NCI-H187 (cell line): Measurements from ENCODE around the gene GSTA2.
"Not testable (repeated sequence)": the region's sequence is repeated elsewhere in the genome, so short reads cannot be mapped to it uniquely, and the experiment has no call there.

ENCODE experiments used
- DNase-seq, 2 experiments: peaks; one replicate each; lab custom pipeline; 2025; lab: John Stamatoyannopoulos, UW

Gene GSTA2

DNA sequence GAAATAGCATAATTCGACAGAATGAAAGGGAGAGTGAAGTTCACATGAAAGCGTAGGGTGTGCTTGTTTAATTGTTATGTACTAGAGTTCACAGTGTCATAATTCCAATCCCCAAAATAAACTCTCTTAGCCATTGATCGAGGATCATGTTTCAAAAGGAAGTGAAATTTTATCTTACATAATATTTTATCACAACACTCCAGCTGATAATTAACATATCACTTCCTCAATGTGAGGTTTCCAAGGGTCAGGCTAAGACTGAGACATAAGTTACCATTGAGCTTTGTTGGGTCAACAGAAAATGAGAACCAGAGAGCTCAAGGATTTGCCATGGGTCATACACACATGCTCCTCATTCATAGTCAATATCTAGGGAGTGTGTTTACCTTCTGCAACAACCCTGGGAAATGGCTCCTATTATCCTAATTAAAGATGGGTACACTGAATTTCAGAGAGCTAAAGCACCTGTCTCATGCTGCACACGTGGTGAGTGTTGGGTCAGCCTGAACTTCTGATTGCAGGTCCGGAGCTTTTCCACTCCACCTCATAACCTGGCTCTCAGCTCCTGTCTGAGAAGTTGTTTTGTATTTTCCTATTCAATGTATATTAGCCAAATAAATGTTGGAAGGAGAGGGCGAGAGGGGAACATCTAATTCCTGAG is 3.0 kb downstream of the GSTA2 start:
- DNase-seq = no peak

DNA sequence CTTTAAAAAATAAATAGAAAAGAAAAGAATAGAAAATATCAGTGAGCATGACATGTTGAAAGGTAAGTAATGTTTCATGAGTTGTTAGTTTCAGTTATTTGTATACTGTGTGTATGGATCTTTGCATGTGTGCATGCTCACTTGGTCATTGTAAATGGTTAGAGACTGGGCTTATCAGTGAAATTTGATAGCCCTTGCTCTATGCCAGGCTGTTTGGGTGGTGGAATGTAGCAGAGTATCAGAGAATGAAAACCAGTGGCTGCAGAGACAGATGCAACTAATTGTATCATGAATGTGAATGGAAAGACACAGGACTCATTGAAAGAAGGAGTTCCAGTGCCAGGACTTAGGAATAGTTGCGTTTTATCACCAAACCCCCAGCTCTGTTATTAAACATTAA is 4.2 kb downstream of the GSTA2 start:
- DNase-seq = no peak

DNA sequence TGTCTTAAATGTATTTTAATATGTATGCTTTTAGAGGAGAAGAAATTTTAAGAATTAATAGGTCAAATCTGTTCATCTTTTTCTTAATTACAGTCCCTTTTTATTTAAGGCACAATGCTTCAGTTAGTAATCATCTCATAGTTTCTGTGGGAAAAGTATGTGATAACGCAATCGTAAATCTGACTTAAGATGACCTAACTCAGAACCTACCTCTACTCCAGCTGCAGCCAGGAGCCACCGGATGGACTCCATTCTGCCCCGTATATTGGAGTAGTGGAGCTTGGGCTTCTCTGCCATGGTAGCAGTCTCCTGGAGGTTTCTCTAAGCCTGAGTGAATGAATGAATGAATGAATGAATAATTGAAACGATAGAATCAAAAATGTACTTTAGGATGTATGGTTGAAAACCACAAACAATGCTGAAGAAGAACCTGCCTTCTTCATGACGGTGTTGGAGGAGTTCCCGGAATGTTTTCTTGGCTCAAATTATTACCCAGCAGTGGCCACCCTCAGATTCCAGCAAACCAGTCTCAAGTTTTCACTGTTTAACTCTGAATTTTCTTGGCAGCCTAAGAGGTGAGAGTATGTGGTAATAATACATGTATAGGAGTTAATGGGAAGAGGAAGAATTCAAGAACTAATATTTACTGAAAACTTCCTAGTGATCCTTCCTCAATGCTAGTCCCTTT is 5.5 kb downstream of the GSTA2 start:
- DNase-seq = not testable (repeated sequence)

DNA sequence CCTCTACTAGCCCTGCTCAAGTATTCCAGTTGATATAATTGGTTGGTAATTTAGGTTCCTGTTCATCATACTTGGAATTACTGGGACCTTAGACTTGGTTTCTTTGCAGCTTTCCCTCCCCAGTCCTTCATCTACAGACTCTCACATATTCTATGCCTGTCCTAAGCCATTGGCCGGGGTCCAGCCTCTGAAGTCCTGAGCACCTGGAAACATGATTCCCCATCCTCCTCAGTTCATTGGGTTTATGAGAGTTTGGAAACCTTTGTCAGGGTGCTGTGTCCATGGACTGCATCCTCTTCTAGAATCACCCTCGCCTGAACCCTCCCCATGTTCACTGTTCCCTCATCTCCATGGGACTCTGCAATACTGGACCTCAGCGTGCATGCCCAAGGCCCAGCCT is 8.8 kb downstream of the GSTA2 start:
- no peak for DNase-seq

DNA sequence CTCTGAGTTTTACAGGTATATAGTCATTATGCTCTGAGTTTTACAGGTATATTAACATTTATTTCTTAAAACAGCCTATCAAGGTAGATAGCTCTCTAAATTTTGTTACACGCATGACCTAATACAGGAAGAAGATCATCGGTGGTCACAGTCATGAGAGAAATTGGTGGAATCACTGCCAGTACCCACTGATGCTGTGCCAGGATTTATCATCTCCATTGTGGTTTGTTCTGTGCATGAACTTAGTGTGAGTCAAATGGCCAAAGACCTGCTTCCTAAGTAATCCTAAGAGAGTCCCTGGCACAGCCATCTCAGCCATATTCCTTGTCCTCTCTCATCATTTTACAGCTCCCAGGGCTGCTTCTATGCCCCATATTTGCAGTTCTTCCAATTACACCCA is 10.1 kb downstream of the GSTA2 start:
- DNase-seq = not testable (repeated sequence)

DNA sequence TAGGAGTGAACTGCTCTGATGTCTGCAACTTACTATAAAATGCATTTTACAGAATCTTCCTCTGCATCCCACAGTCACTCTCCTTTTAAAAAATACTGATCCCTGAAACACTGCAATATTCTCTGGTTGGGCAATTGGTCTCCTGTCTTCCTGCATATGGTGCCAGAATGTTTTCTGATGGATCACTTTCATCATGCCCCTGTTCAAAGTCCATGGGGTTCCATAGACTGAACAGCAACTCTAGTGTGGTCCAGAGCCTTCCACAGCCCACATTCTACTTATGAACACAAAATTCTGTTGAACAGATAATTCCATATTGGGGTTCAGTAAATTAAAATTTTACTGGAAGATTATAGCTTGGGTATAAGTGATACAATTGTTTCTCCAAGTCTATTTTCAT is 11.0 kb downstream of the GSTA2 start:
- no peak for DNase-seq

DNA sequence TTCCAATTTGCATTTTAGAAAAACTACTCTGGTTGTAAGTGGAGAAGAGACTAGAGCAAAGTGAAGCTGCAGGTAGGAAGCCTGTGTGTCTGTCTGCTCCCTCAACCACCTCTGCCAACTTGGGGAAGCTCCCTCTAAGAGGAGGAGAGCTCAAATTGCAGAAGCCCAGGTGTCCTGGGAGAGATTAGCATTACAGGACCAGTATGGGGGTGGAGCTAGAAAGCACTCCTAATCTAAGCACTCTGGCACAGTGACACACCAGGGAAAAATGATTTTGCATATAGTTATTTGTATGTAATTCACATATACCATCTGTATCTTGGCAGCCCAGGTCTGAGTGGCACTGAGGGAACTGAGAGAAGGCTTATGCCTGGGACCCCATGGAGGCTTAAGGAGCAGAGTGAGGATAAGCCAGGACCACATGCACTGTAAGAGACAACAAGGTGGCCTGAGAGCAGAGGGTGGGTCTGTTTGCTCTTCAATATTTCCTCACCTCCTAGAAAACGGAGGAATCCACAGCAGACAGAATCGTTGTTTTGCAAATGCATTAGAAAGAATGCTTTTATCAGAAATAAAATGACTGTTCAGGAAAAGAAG is 13.6 kb downstream of the GSTA2 start:
- peak in 1 of 2 experiments; percentile 24 for DNase-seq

DNA sequence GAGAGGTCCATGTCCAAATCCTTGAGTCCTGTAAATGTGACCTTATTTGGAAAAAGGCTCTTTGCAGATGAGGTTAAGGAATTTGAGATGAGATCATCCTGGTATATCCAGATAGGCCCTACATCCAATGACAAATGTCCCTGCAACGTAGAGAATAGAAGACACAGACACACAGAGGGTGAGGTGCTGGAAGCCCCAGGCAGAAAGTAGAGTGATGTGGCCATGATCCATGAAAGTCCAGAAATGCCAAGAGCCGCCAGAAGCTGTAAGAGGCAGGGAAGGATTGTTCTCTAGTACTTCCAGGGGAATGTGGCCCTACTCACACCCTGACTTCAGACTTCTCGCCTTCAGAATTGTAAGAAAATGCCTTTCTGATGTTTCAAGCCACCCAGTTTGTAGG is 16.0 kb downstream of the GSTA2 start:
- not testable (repeated sequence) for DNase-seq

DNA sequence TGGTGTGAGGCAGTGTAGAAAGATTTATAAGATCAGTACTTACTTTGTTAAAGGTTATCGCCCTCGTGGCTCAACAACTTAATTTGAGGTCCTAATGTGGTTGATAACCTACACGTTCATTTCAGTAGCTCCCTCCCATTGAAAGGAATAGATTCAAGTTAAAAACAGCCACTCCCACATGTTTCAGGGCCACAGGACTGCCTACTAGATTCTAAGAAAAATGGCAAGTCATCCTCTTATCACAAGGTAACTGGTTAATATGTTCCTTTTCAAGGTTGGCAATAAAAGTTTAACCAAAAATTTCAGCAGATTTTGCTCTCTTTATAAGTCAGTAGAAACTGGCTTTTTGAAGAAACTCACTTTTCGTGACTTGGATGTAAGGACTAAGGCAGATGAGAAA is 17.1 kb downstream of the GSTA2 start:
- DNase-seq = no peak

DNA sequence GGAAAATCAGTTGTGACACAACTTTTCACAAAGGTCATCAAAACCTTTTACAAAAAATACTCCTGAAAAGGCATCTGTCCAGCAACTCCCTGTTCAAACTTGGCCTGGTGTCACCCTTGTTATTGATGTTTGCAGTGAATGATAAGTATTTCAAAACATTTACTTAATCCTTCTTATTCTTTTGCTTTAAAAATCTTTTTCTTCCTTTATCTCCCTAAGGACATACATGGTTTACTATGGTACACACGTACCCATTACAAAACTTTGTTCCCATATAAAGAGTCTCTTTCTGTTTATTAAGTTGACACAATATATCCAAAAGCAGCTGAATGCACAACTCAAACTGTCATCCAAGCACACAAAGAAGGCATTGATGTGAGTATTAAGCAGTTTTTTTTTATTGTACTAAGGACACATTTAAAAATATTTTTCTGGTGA is 17.5 kb downstream of the GSTA2 start:
- DNase-seq = no peak

DNA sequence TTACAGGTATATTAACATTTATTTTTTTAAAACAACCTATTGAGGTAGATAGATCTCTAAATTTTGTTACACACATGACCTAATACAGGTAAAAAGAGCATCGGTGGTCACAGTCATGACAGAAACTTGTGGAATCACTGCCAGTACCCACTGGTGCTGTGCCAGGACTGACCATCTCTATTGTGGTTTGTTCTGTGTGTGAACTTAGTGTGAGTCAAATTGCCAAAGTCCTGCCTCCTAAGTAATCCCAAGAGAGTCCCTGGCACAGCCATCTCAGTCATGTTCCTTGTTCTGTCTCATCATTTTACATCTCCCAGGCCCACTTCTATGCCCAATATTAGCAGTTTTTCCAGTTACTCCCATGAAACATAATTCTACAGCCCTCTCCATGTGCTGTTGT is 21.4 kb downstream of the GSTA2 start:
- no peak for DNase-seq

DNA sequence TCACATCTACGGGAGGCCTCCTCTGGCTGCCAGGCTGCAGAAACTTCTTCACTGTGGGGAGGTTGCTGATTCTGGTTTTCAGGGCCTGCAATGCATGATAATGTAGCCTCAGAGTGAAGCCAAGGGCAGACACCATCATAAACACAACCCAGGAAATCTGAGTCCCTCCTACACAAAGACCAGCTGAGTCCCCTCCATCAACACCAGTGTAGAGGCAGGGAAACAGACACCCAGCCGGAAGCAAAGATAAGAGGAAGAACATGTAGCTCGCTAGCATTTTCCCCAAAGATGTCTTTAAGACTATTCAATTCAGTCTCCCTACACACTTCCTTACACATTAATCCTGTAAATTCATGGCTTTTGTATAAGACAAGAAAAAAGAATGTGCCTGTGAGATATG is 23.6 kb downstream of the GSTA2 start:
- DNase-seq = no peak

DNA sequence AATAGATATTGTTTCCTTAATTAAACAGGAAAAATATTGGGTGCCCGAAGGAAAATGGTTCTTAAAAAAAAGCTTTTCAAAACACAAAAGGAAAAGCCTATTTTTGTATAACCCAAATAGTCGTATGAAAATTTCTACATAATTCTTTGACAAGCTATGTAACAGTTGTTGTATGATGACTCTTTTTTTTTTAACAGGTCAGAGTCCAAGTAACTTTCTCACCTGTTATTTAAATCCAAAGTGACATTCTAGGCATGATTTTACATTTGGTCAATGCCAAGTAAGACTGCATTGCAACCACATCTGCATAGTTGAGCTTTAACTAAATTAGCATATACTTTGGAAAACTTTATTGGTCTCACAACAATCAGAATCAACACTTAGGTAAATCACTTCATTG is 24.1 kb downstream of the GSTA2 start:
- no peak for DNase-seq

DNA sequence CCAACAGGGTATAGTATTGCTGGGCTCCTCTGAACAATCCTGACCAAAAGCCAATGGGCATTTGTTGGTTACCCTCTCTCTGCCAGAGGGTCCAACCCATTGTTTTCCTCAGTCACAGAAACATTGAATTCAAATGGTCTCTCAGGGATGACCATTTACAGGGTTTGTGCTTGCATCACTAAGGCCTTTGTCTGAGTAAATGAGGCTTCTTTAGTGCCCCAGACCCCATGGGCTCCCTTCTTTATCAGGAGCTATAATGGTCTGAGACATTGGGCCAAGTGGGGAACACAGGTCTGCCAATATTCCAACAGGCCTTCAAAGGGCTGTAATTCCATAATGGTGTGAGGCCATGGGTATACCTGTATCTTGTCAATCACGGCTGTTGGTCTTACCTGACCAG is 27.1 kb downstream of the GSTA2 start:
- DNase-seq = no peak

DNA sequence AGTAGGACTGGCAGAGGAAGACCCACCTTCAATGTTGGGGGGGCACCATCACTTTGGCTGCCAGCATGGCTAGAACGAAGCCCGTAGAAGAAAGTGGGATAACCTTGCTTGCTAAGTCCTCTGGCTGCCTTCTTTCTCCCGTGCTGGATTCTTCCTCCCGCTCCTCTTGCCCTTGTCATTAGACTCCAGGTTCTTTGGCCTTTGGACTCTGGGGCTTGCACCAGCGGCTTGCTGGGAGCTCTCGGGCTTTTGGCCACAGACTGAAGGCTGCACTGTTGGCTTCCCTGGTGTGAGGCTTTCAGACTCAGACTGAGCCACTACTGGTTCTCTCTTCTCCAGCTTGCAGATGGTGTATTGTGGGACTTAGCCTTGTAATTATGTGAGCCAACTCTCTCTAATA is 28.2 kb downstream of the GSTA2 start:
- no peak for DNase-seq

DNA sequence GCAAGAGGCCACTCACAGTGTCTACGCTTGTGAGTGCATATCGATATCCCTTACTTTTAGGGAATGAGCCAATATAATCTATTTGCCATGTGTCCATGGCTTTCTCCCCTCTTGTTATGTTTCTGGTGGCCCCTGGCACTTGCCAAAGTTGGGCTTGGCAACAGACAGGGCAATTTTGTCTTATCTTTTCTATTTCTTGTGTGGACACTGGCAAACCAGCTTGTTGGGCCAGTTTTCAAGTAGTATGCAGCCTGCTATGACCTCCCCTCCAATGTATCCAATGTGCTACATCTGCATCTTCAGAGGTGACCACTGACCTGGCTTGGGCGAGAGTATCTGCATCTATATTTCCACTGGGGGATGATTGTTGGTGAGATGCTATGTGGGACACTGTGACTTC is 29.2 kb downstream of the GSTA2 start:
- no peak for DNase-seq

DNA sequence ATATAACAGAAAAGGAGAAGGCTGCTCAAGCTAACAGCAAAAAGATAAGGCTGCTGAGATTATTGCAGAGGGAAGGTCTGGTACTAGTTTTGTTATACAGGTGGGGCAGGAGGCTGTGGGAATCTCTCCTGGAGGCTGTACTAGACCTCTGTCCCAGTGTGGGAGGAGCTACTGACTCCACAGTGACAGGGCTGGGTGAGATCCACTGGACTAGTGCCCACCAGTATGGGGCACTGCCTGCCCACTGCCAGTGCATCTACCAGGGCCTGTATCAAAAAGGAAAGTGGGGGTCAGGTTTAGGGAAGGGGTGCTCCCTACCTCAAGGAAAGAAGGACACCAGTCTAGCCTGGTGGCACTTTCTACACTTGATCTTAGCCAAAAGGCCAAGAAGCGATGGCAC is 30.1 kb downstream of the GSTA2 start:
- no peak for DNase-seq

DNA sequence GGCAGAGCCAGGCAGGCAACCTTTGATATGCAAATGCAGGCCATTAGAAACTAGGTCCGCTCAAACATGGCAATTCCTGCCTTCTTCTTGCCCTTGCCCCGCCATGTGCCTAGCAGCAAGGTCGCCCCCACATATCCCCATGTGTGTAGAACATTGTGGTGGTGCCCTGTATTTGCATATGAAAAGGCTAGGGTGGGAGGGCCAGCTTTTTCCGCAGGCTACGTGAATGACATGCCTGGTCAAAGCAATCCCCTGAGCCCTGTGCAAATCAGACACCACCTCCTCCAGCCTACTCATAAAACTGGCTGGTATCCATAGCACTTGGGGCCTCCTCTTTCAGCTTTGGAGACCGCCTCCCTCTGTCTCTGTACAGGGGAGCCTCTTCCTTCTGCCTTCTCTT is 31.6 kb downstream of the GSTA2 start:
- DNase-seq = no peak

DNA sequence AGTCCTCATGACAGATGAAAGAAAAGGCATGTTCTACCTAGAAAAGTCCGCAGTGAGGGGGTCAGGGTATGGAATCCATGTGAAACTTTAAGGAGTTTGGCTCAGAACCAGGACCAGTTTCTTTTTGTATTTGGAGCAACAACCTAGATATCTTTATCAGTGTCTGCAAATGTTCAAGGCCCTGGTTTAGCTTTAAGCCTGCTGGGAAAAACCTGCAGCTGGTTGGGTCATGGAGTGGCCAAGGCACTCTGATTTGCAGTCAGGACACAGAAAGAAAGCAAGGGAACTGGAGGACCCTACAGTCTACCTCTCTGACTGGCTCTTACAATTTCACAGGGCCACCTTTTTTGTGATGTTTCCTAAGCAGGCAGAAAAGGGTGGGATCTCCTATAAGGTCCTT is 33.7 kb downstream of the GSTA2 start:
- no peak for DNase-seq

DNA sequence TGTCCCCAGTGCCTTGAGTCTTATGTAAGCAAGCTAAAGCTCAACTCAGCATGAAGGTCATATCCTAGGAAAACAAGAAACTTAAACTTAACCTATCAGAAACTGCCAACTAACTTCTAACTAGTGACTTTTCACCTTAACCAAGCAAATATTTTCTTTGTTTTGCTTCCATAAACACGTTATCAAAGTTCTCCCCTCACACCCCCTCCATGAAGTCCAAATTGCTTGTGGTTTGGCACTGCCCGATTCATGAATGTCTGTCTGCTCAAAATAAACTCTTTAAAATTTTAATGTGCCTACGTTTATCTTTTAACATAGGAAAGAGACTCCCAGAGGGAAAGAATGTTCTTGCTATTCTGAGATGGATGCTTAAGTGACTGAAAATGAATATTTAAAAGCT is 34.9 kb downstream of the GSTA2 start:
- DNase-seq = no peak

DNA sequence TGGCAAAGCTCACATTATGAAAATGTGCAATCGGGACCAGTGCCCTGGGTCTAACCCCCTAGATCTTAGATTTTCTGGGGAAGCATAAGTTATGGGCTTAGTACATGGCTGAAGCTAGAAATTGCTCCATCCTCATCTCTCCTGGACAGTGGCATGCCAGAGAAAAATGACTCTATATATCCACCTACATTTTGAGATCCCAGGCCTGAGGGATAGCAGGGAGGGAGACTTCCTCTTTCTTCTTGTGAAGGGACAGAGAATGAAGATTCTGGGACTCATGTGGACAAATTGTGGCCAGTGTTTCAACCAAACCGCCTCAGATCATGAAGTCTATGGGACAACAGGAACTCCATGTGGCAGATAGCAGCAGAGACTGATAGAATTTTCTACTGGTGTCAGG is 35.4 kb downstream of the GSTA2 start:
- DNase-seq = no peak

DNA sequence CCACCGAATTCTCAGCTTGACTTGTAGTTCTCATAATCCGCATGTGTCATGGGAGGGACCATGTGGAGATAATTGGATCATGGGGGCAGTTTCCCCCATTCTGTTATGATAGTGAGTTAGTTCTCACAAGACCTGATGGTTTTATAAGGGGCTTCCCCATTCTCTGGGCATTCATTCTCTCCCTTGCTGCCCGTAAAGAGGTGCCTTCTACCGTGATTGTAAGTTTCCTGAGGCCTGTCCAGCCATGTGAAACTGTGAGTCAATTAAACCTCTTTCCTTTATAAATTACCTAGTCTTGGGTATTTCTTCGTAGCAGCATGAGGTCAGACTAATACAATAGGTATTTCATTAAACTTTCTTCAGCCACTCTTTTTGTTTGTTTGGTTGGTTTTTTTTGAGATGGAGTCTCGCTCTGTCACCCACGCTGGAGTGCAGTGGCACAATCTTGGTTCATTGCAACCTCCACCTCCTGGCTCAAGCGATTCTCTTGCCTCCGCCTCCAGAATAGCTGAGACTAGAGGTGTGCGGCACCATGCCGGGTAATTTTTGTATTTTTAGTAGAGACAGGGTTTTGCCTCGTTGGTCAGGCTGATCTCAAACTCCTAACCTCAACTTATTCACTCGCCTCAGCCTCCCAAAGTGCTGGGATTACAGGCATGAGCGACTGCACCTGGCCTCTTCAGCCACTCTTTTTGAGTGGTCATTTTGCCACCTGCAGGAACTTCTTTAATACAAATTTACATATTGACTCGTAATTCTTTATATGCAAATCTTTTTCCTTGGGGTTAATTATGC is 36.3 kb downstream of the GSTA2 start:
- DNase-seq = no peak

DNA sequence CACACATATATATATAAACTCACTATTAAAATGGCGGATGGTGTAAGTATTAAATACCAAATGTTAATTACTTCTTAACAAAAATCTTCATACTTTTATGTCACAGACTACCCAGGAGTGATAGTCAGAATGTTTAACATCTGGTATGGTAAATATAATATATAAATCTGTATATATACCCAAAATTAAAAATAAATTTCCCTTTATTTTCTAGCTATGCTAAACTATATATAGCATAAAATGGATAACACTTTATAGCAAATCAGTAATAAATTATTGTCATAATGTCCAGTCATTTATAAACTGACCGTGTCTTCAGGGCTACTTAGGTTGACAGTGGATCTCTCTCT is 37.1 kb downstream of the GSTA2 start:
- no peak for DNase-seq
